Activated CD8-positive, alpha-beta memory T cell treated with anti-CD3 and anti-CD28 coated beads, Interleukin-2, amount 50 U/mL, for 1 hour (primary cell): ENCODE data around the gene HS6ST3.
"Not testable (repeated sequence)": the region's sequence is repeated elsewhere in the genome, so short reads cannot be mapped to it uniquely, and the experiment has no call there.

ENCODE experiments used
- DNase-seq: peaks from one replicate; pipeline ENCODE4 v3.0.0-alpha.2; 2020; ENCODE audit errors: extremely low read depth

Gene HS6ST3

DNA sequence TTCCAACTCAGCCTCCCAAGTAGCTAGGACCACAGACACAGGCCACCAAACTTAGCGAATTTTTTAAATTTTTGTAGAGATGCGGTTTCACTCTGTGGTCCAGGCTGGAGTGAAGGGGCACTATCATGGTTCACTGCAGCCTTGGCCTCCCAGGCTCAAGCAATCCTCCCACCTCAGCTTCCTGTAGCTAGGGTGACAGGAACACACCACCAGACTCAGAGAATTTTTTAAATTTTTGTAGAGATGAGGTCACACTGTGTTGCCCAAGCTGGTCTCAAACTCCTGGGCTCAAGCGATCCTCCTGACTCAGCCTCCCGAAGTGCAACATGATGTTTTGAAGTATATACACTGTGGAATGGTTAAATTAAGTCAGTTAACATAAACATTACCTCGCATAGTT, 640.8 kb downstream of the HS6ST3 start:
- no peak for DNase-seq

- no peak for DNase-seq
These were observed 644.6 kb downstream of the HS6ST3 start for GRCh38 chr13:96734499-96734898.

DNA sequence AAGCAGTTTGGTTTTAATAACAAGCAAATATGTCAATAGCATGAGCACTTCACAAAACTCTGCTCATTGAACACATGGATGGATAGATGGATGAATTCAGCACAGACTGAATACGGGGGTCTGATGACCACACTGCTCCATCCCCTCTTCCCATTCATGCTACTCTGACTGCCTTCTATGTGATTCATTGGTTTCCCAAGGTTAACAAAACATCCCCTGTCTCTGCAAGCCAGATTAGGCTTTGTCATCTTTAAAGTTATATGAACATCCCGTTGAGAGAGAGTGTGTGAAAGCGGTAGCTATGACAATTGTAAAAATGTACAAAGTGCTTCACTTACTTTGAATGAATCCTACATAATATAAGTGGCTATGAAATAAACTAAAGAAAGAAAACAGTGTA, 651.9 kb downstream of the HS6ST3 start:
- DNase-seq, result no peak

DNA sequence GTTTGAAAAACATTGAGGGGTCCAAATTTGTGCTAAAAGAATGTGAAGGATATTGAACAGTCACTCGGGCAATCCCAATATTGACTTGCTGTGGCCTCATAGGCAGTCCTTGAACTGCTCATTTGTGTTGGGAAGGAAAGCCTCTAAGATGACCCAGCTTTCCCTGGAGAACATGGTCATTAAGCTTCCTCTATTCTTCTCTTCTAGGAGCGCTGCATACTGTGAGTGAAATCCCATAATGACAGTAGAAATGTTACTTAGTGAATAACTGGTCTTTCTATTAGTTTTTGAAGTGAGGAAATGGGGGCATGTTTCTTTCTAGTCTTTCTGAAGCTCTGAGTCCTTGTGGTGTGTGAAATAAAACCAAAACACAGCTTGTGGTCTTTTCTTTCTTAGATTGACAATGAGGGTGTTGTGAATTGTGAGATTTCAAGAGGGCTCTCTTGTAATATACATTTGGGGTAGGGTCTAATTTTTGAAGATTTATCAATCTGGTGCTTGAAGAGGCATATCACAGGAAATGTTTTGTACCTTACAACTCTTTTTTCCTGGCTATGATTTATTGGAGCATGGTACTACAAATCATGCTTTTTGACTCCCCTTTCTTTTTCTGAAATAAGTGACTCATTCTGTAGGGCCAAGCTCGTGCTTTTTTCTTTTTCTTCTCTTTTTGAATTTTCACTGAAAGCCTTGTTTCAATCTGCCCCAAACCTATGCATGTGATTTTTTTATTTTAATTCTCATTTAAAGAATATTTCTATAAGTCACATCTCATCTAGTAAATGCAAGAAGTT, 653.6 kb downstream of the HS6ST3 start:
- DNase-seq, result no peak

DNA sequence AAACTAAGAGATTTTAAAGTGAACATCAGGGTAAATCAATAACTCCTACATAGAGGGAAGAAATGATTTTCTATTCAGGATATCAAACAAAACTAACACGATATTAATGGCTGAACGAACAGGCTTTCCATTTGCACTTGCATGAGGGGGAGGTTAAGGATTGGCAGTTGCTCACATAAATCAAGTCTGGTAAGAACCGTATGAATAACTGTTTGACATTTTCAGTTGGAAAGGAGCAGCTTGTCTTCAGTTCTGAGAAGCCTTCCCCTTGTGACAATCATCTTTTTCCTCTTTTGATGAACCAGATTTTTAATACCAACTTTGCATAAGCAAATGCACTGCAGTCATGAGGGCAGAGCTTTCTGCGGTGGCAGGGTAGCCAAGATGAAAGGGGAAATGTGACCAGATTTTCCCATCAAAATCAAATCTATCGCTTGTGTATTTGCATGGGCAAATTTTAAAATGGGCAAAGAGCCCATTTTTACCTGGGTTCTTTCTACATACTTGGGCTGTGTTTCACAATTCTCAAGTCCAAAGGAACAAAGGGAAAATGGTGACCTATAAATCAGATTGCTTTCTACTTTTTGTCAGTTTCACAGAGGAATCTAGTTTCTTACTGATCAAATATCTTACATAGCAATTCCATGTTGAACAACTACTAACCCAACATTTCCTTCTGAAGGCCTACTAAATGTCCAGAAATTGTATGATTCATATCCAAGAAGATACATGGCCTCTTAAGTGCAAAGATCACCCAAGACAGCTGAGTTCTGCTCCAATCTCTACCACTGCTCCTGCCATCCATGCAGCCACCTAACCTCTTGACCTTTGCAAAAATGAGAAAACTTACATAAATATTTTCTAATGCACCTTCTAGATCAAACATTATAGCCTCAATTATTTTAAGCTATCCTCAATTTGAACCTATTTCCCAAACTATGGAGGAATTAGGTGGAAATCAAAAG, 654.7 kb downstream of the HS6ST3 start:
- DNase-seq, result no peak

DNA sequence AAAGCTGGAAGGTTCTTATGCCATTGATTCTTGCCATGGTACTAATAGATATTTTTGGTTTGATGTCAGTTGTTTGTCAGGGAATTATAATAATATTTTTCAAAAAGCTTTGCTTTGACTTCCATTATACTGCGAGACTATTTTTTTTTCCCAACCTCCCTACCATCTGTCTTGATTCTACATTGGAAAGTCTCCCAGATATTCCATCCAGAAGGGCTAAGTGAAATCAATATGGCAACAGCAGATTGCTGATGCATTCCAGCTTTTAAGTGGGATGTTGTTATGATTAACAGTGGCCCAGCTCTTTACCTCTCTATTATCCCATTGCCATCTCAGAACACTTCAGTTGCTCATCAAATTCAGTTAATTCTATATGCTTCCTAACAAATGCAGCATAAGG, 657.0 kb downstream of the HS6ST3 start:
- no peak for DNase-seq

DNA sequence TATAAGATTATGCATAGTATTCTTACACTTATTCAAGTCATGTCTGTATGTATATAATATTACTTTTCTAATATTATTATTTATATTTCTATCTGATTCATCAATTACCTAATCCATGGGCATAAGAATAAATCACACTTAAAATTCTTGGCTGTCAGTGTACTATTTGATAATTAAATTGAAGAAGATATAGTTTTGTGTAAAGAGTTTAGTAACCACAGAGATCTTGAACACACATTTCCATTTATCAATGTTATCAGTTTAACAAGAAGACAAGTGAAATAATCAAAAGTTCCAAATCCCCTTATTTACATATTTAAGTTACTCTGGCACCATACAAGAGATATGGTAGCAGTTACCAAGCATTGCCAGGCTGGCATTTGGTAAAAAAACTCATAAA, 659.9 kb downstream of the HS6ST3 start:
- DNase-seq, result no peak

GRCh38 chr13:96751089-96751488, 661.2 kb downstream of the HS6ST3 start:
- no peak for DNase-seq

DNA sequence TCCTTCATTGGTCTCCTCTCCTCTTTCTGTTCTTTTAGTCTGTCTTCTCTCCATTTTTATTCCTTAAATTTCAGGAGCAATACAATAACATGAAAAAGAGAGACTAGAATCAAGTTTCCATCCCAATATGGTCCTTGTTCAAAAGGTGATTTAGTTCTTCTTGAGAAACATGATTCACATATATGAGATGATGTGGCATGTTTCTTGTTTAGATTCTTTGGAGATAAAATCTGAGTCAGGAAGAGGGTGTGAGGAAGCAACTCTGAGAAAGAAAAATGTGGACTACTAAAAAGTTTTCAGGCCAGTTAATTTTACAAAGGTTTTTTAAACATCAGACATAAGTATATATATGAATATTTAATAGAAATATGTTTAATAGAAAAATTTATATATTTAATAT, 673.0 kb downstream of the HS6ST3 start:
- DNase-seq, result no peak

DNA sequence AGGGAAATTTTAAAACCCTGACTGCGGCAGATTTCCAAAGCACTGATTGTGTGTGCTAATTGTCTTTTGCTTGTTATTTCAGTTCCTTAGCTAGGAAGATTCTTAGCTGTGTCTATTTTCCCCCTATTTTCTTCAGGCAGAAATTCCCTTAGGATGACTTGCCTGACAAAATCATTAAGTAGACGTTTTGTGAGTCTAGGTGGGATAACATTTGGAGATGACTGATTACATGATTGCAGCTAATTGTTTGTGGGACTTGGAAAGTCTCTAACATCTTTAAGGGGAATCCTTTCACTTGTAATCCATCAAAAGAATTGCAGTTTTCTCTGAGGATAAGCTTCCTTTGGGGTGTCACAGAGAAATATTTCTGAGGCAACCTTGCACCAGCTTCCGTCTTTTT, 676.4 kb downstream of the HS6ST3 start:
- DNase-seq, result no peak

DNA sequence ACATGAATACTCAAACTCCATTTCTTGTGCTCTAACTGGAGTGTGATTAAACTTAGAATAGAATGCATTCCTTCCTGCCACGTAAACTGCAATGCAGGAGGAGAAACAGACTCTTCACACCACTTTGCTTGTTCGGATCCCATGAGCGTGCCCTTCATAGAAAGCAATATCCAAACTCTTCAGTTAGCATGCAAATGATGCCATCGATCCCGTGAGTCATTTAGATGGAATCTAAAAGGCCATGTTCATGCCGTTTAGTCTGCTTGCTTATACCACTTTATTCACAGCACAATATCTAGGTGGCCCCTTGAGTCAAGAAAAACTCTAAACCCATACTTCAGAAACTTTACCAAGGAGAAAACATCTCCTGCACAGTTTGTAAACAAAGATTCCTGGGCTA, 678.6 kb downstream of the HS6ST3 start:
- no peak for DNase-seq

- DNase-seq, result no peak
These were observed 680.0 kb downstream of the HS6ST3 start for GRCh38 chr13:96769874-96770273.

DNA sequence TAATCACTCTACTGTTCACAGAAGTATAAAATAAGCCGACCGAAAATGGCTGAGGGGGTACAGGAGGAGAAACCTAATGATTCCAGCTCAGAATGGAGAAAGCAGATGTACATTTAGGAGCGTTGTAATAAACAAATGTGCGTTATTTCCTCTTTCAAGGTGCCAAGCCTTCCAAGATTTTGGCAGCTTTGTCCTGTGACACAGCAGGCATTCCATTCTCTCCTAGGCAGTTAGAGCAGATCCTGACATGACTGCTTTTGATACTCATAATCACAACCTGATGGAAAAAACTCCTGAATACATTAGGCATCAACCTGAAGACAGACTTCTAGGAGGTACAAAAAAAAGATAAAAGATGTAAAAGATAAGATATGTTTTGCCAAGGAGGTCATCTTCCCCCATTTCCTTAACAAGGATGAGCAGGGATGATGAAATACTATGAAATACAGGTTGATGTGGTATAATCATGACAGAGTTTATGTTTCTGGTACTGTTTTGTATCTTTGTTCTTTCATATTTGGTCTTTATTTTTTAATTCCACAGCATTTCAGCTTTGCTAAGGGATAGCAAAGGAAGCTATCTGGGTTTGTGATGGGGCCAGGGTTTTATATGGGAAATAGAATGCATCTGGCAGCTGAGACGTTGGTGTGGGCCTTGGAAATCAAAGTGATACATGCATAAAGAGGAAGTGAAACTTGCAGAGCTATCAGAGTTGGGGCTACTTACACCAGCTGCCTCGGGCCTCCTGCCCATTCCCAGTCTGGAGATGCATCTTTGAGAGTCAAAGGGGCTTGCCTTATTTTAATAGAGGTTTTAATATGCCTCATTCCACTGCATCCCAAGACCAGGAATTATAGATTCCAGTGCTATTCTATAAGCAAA, 681.8 kb downstream of the HS6ST3 start:
- no peak for DNase-seq

DNA sequence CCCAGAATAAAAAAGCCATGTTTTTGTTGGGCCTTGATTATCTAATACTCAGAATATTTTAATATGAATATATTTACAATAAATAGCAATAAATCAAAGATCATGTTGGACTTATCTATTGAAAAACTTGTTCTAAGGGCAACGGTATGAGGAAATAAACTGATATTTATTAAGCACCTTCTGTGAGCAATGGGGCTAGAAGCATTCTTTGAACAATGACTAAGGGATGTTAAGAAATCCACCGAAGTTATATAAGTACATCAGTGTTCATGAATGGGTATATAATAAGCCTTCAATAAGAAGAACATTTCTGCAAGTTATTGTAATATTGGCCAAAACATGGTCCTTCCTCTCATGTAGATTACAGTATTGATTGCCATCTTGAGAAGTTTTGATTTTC, 682.5 kb downstream of the HS6ST3 start:
- no peak for DNase-seq

- DNase-seq, result not testable (repeated sequence)
These were observed 688.4 kb downstream of the HS6ST3 start for GRCh38 chr13:96778302-96778701.

- no peak for DNase-seq
These were observed 689.8 kb downstream of the HS6ST3 start for GRCh38 chr13:96779691-96780090.

DNA sequence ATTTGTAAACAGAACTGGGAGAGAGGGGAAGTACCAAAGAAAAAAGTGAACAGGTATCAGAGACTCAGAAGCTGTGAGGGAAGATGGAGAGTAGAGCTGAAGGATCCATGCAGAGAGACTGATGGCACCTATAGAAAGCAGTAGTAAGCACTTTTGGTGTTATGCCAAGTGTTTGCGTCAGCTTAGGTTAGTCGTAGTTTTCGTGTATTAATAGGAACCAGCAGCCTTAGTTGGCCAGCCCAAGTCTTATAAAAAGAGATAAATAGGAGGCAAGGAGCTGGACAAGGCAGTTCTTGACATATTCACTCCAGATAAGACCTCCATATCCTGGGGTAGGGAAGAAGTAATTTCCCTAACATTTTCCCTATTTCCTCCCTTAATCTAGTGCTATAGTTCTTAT, 690.2 kb downstream of the HS6ST3 start:
- DNase-seq, result no peak

- no peak for DNase-seq
These were observed 691.2 kb downstream of the HS6ST3 start for GRCh38 chr13:96781141-96781540.

DNA sequence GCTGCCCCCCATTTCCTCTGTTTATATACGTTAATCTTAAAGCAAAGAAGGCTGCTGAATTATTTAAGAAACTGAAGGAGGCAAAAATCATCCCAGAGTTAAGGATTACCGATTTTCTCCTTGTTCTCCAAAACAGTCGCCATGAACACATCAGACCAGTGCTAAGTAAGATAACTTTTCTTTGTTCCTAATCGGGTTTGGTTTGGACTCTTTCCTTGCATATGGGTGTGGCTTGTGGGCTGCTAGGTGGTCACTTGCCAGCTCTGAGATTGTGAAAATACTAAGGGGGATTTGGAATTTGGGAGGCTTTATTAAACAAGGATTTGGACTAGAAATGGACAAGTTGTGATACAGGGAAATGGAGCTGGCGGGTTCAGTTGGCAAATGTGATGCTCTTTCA, 692.3 kb downstream of the HS6ST3 start:
- DNase-seq, result no peak

DNA sequence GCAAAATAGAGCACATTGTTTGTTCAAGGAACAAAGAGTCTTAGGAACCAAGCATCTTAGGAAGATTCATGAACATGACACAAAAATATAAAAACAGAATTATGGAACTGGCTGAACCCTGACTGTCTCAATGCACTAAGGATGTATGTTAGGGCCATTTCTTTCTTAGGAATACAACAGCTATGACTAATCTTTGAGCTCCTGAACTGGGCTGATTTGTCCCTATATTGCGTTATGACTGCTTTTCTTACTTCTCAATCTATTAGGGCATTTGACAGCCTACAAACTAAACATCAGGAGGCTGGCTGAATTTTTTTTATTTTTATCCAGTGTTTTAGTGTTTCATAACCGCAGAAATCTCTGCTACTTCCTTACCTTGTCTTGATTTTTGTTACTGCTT, 693.1 kb downstream of the HS6ST3 start:
- DNase-seq, result no peak

- no peak for DNase-seq
These were observed 693.6 kb downstream of the HS6ST3 start for GRCh38 chr13:96783511-96783910.

GRCh38 chr13:96785986-96786385, 696.1 kb downstream of the HS6ST3 start:
- DNase-seq, result no peak
